CD8-positive, alpha-beta memory T cell (primary cell): Measurements from ENCODE around the gene IL3RA. TPM values are rescaled to one million over a fixed set of nuclear protein-coding genes. Genes with fewer than 3 reads are reported as not detected.
A peak's percentile ranks its signal among the peaks of the same experiment; 100 is the strongest.
"Not testable (repeated sequence)": the region's sequence is repeated elsewhere in the genome, so short reads cannot be mapped to it uniquely, and the experiment has no call there.

Source experiments
- CTCF ChIA-PET: fragments of 350-600 bp; sonication (Branson Sonifier 250); formaldehyde crosslinking; loops from one replicate; lab custom pipeline; 2021; ENCODE audit warnings: antibody characterized with exemption; lab: Charles Lee
- POLR2A ChIA-PET: fragments of 350-600 bp; sonication (Branson Sonifier 250); formaldehyde crosslinking; loops from one replicate; lab custom pipeline; 2021; ENCODE audit warnings: antibody characterized with exemption; lab: Charles Lee
- DNase-seq, 5 donors: peaks; one replicate each; pipeline versions ENCODE4 v3.0.0 to v3.0.0-alpha.2; 2020 to 2022; ENCODE audit warnings: mixed read lengths in 1 of 5
- H3K27ac ChIP-seq: one replicate; pipeline ENCODE4 v1.7.0; 2013; ENCODE audit warnings: low read depth, mild to moderate bottlenecking, low read length, moderate library complexity
- H3K27me3 ChIP-seq: 2 replicates; pipeline ENCODE4 v1.7.0; 2013; ENCODE audit warnings: low read length, mild to moderate bottlenecking; ENCODE audit not compliant: insufficient read depth, poor library complexity, severe bottlenecking
- H3K36me3 ChIP-seq: 2 replicates; pipeline ENCODE4 v1.7.0; 2013; ENCODE audit warnings: mild to moderate bottlenecking, low read length, moderate library complexity; ENCODE audit not compliant: insufficient read depth
- H3K4me1 ChIP-seq: 2 replicates; pipeline ENCODE4 v1.7.0; 2013; ENCODE audit warnings: mild to moderate bottlenecking, low read length, moderate library complexity; ENCODE audit not compliant: insufficient read depth
- H3K4me3 ChIP-seq: 2 replicates; pipeline ENCODE4 v1.7.0; 2013; ENCODE audit warnings: mild to moderate bottlenecking, low read length
- H3K9me3 ChIP-seq: 2 replicates; pipeline ENCODE4 v1.7.0; 2013; ENCODE audit warnings: mild to moderate bottlenecking, low read length
- H3K27ac Mint-ChIP-seq, 8 donors: one replicate each; pipeline ENCODE4 v1.8.0; 2020 to 2021; ENCODE audit warnings: mixed read lengths in 8 of 8, mild to moderate bottlenecking in 6 of 8, inconsistent platforms in 3 of 8, moderate library complexity in 3 of 8
- H3K27me3 Mint-ChIP-seq, 2 donors: one replicate each; pipeline ENCODE4 v1.8.0; 2020 to 2021; ENCODE audit warnings: mixed read lengths in 2 of 2, mild to moderate bottlenecking in 1 of 2, moderate library complexity in 1 of 2
- H3K36me3 Mint-ChIP-seq, 3 donors: one replicate each; pipeline ENCODE4 v1.8.0; 2020 to 2021; ENCODE audit warnings: mixed read lengths in 3 of 3, inconsistent platforms in 1 of 3, mild to moderate bottlenecking in 1 of 3
- H3K4me1 Mint-ChIP-seq, 3 donors: one replicate each; pipeline ENCODE4 v1.8.0; 2020 to 2021; ENCODE audit warnings: mixed read lengths in 3 of 3, inconsistent platforms in 1 of 3, mild to moderate bottlenecking in 1 of 3
- H3K4me3 Mint-ChIP-seq, 7 donors: one replicate each; pipeline ENCODE4 v1.8.0; 2020 to 2021; ENCODE audit warnings: mixed read lengths in 7 of 7, mild to moderate bottlenecking in 6 of 7, moderate library complexity in 4 of 7, inconsistent platforms in 2 of 7
- H3K9me3 Mint-ChIP-seq, 5 donors: one replicate each; pipeline ENCODE4 v1.8.0; 2020 to 2022; ENCODE audit warnings: mixed read lengths in 5 of 5, mild to moderate bottlenecking in 3 of 5, moderate library complexity in 2 of 5, inconsistent platforms in 1 of 5
- polyA plus RNA-seq: library from polyadenylated mRNA; unstranded; fragments of 300-500 nt; fragmentation: Illumina TruSeq; gene quantifications from one replicate; pipeline ENCODE4 v1.2.3, GENCODE V29; 2021
- total RNA-seq, 2 experiments: library from RNA; stranded (reverse); gene quantifications; one replicate each; pipeline ENCODE4 v1.2.3, GENCODE V29; 2021

Gene IL3RA
- total and polyA plus RNA-seq, 3 experiments from 2014 or later, result 0.42 to 0.44 TPM; not detected in 1

GRCh38 chrX:1336948-1337779 is 579 bp downstream of the IL3RA start:
- H3K4me3 ChIP-seq, result peak overlapping the region; percentile 46
- DNase-seq, result no peak

GRCh38 chrX:1341545-1342184 is 5.1 kb downstream of the IL3RA start:
- Mint-ChIP-seq H3K4me3 (no peak overlapping the region), H3K4me1 (peaks cover 5 to 6% (median 6%) of the 10 kb centered on the region in 3 donors), H3K27ac (no peak overlapping the region), H3K27me3 (peaks cover 7 to 20% of the 10 kb centered on the region in 2 donors), H3K36me3 (no peaks in the 10 kb centered on the region), H3K9me3 (peaks cover 0 to 17% (median 13%) of the 10 kb centered on the region in 5 donors)
- ChIA-PET POLR2A (no interaction called here), CTCF (no interaction called here)
- H3K27me3 ChIP-seq, result no peaks in the 10 kb centered on the region
- no peaks in the 10 kb centered on the region for H3K9me3 ChIP-seq
- H3K27ac ChIP-seq, result no peak overlapping the region
- no peak for DNase-seq
- no peaks in the 10 kb centered on the region for H3K4me1 ChIP-seq
- H3K36me3 ChIP-seq, result no peaks in the 10 kb centered on the region
- H3K4me3 ChIP-seq, result no peak overlapping the region

More at GRCh38 chrX:1336948-1337779, 579 bp downstream of the IL3RA start:
- Mint-ChIP-seq H3K27ac (peak overlapping the region in 6 of 8 donors; percentile 18 to 72 (median 42)), H3K36me3 (no peaks in the 10 kb centered on the region), H3K4me1 (peaks cover 10 to 13% (median 11%) of the 10 kb centered on the region in 3 donors), H3K27me3 (peaks cover 8 to 29% of the 10 kb centered on the region in 2 donors), H3K4me3 (peak overlapping the region; percentile 70 to 88 (median 85)), H3K9me3 (peaks cover 0 to 20% (median 13%) of the 10 kb centered on the region in 5 donors)
- Histone ChIP-seq H3K4me1 (no peaks in the 10 kb centered on the region), H3K27me3 (no peaks in the 10 kb centered on the region), H3K36me3 (no peaks in the 10 kb centered on the region), H3K27ac (no peak overlapping the region), H3K9me3 (no peaks in the 10 kb centered on the region)
- POLR2A ChIA-PET, result no interaction called here
- CTCF ChIA-PET, result no interaction called here

GRCh38 chrX:1349606-1350005 is 13.0 kb downstream of the IL3RA start:
- H3K36me3 ChIP-seq, H3K9me3 ChIP-seq, CTCF ChIA-PET, H3K36me3 Mint-ChIP-seq, H3K4me1 Mint-ChIP-seq, DNase-seq, H3K9me3 Mint-ChIP-seq, POLR2A ChIA-PET, H3K4me3 ChIP-seq, H3K4me3 Mint-ChIP-seq, H3K27ac ChIP-seq, H3K27me3 ChIP-seq, H3K4me1 ChIP-seq, H3K27me3 Mint-ChIP-seq: not testable (repeated sequence)
- H3K27ac Mint-ChIP-seq, result peak overlapping the region in 1 of 8 donors; percentile 26

- ChIA-PET CTCF (no interaction called here), POLR2A (no interaction called here)
- DNase-seq, result no peak
- Histone ChIP-seq H3K36me3 (no peaks in the 10 kb centered on the region), H3K9me3 (no peaks in the 10 kb centered on the region), H3K4me1 (no peaks in the 10 kb centered on the region), H3K4me3 (no peak overlapping the region), H3K27me3 (no peaks in the 10 kb centered on the region), H3K27ac (no peak overlapping the region)
- no peaks in the 10 kb centered on the region for H3K27me3 Mint-ChIP-seq
- no peaks in the 10 kb centered on the region for H3K36me3 Mint-ChIP-seq
- no peak overlapping the region for H3K27ac Mint-ChIP-seq
- peaks cover 0 to 3% (median 2%) of the 10 kb centered on the region in 3 donors for H3K4me1 Mint-ChIP-seq
- H3K9me3 Mint-ChIP-seq, result no peaks in the 10 kb centered on the region
- H3K4me3 Mint-ChIP-seq, result no peak overlapping the region
Measured at GRCh38 chrX:1351981-1352714, 15.6 kb downstream of the IL3RA start.

- Mint-ChIP-seq H3K27ac (peak overlapping the region in 3 of 8 donors; percentile 27 to 68 (median 60)), H3K4me3 (peak overlapping the region in 1 of 7 donors; percentile 12), H3K9me3 (peaks cover 0 to 6% (median 0%) of the 10 kb centered on the region in 5 donors), H3K27me3 (no peaks in the 10 kb centered on the region), H3K4me1 (peaks cover 0 to 3% (median 2%) of the 10 kb centered on the region in 3 donors), H3K36me3 (peaks cover 0 to 9% (median 5%) of the 10 kb centered on the region in 3 donors)
- Histone ChIP-seq H3K36me3 (no peaks in the 10 kb centered on the region), H3K9me3 (no peaks in the 10 kb centered on the region), H3K4me3 (no peak overlapping the region), H3K4me1 (no peaks in the 10 kb centered on the region), H3K27me3 (no peaks in the 10 kb centered on the region), H3K27ac (no peak overlapping the region)
- DNase-seq, result no peak
- POLR2A ChIA-PET, result no interaction called here
- CTCF ChIA-PET, result no interaction called here
Measured at GRCh38 chrX:1354036-1355019, 17.7 kb downstream of the IL3RA start.

GRCh38 chrX:1355131-1356046 is 18.8 kb downstream of the IL3RA start:
- Histone ChIP-seq H3K9me3 (no peaks in the 10 kb centered on the region), H3K4me3 (no peak overlapping the region), H3K4me1 (no peaks in the 10 kb centered on the region), H3K27ac (no peak overlapping the region), H3K36me3 (no peaks in the 10 kb centered on the region), H3K27me3 (no peaks in the 10 kb centered on the region)
- Mint-ChIP-seq H3K4me3 (no peak overlapping the region), H3K9me3 (peaks cover 0 to 6% (median 0%) of the 10 kb centered on the region in 5 donors), H3K36me3 (peaks cover 5 to 10% (median 9%) of the 10 kb centered on the region in 3 donors), H3K27ac (peak overlapping the region in 2 of 8 donors; percentile 23 to 87), H3K27me3 (no peaks in the 10 kb centered on the region), H3K4me1 (peaks cover 0 to 3% (median 2%) of the 10 kb centered on the region in 3 donors)
- ChIA-PET POLR2A (no interaction called here), CTCF (no interaction called here)
- DNase-seq, result no peak
